H1 (cell line): ENCODE measurements around the gene PHF13. TPM values are rescaled to one million over a fixed set of nuclear protein-coding genes. Genes with fewer than 3 reads are reported as not detected.
A peak's percentile ranks its signal among the peaks of the same experiment; 100 is the strongest.

Experiments used
- CTCF ChIA-PET: fragments of 300-600 bp; sonication (Branson Sonifier 250); formaldehyde crosslinking; loops from one replicate; lab custom pipeline; 2021; ENCODE audit not compliant: partially characterized antibody; lab: Charles Lee
- POLR2A ChIA-PET: fragments of 300-600 bp; sonication (Branson Sonifier 250); formaldehyde crosslinking; loops from one replicate; lab custom pipeline; 2021; ENCODE audit warnings: inconsistent platforms; ENCODE audit not compliant: partially characterized antibody; lab: Charles Lee
- DNase-seq, 2 experiments: peaks; one replicate each; pipeline versions ENCODE4 v3.0.0 to v3.0.0-alpha.2; 2010 to 2022; ENCODE audit warnings: low spot score in 2 of 2, low read depth in 1 of 2, mixed read lengths in 1 of 2
- FAIRE-seq: peaks from 2 replicates; lab custom pipeline; 2011; peaks lifted over from hg19 to GRCh38; lab: Jason Lieb, UNC
- H2AFZ ChIP-seq: 2 replicates; pipeline ENCODE4 v1.8.1; 2012; ENCODE audit warnings: low read length, inconsistent platforms
- H2AK5ac ChIP-seq: 2 replicates; pipeline ENCODE4 v1.6.1; 2013; ENCODE audit warnings: low read depth, low read length
- H2BK120ac ChIP-seq: replicated peaks from 2 replicates; pipeline ENCODE3; 2013; ENCODE audit warnings: low read depth, low read length, inconsistent platforms
- H2BK12ac ChIP-seq: 2 replicates; pipeline ENCODE4 v1.6.1; 2013; ENCODE audit warnings: low read depth, low read length
- H2BK15ac ChIP-seq: 2 replicates; pipeline ENCODE4 v1.6.1; 2013; ENCODE audit warnings: low read length
- H2BK20ac ChIP-seq: 2 replicates; pipeline ENCODE4 v1.6.1; 2013; ENCODE audit warnings: low read length
- H2BK5ac ChIP-seq: 2 replicates; pipeline ENCODE4 v1.6.1; 2013; ENCODE audit warnings: low read depth, low read length
- H3K14ac ChIP-seq: 2 replicates; pipeline ENCODE4 v1.6.1; 2013; ENCODE audit warnings: inconsistent platforms; ENCODE audit not compliant: insufficient read length
- H3K18ac ChIP-seq: 2 replicates; pipeline ENCODE4 v1.6.1; 2013; ENCODE audit warnings: low read length; ENCODE audit errors: extremely low read depth
- H3K23ac ChIP-seq: 2 replicates; pipeline ENCODE4 v1.6.1; 2013; ENCODE audit warnings: inconsistent platforms; ENCODE audit not compliant: insufficient read length
- H3K23me2 ChIP-seq: 2 replicates; pipeline ENCODE4 v1.6.1; 2013; ENCODE audit warnings: low read depth, low read length
- H3K27ac ChIP-seq: 2 replicates; pipeline ENCODE4 v1.6.1; 2011; ENCODE audit warnings: low read depth, low read length, inconsistent platforms
- H3K27me3 ChIP-seq, 4 experiments: replicated peaks in 1 of 4; 1 replicate in 1 of 4; 2 replicates in 3 of 4; pipeline versions ENCODE4 v1.6.1 to v1.8.1; 2011 to 2013; ENCODE audit warnings: low read length in 3 of 4, mild to moderate bottlenecking in 3 of 4, inconsistent platforms in 2 of 4, mixed read lengths in 2 of 4, moderate library complexity in 1 of 4; ENCODE audit not compliant: control insufficient read depth in 3 of 4, insufficient read depth in 3 of 4; ENCODE audit errors: extremely low read depth in 1 of 4
- H3K36me3 ChIP-seq, 4 experiments: 2 replicates each; pipeline versions ENCODE4 v1.6.1 to v1.8.1; 2011 to 2013; ENCODE audit warnings: mild to moderate bottlenecking in 4 of 4, low read length in 3 of 4, moderate library complexity in 2 of 4, control low read depth in 1 of 4, inconsistent platforms in 1 of 4; ENCODE audit not compliant: insufficient read depth in 4 of 4, control insufficient read depth in 2 of 4
- H3K4ac ChIP-seq: replicated peaks from 2 replicates; pipeline ENCODE3; 2013; ENCODE audit warnings: low read length, low read depth, mixed read lengths, inconsistent platforms; ENCODE audit not compliant: insufficient read length
- H3K4me1 ChIP-seq, 4 experiments: replicated peaks in 1 of 4; 1 replicate in 1 of 4; 2 replicates in 3 of 4; pipeline versions ENCODE4 v1.6.1 to v1.8.1; 2011 to 2013; ENCODE audit warnings: low read length in 3 of 4, inconsistent platforms in 2 of 4, mixed read lengths in 1 of 4; ENCODE audit not compliant: insufficient read depth in 4 of 4, control insufficient read depth in 3 of 4
- H3K4me2 ChIP-seq, 2 experiments: 2 replicates each; pipeline versions ENCODE4 v1.6.1 to v1.8.1; 2011 to 2013; ENCODE audit warnings: low read depth in 2 of 2, low read length in 2 of 2, control low read depth in 1 of 2, inconsistent platforms in 1 of 2, mild to moderate bottlenecking in 1 of 2; ENCODE audit not compliant: insufficient read depth in 1 of 2
- H3K4me3 ChIP-seq, 4 experiments: fragments of 200-600, 300-600 bp in 1 of 4; sonication (generic), shearing (Covaris generic), sonication (Bioruptor Twin) in 1 of 4; 2 replicates each; pipeline versions ENCODE4 v1.5.1 to v1.8.1; 2011 to 2016; ENCODE audit warnings: low read length in 4 of 4, low read depth in 3 of 4, control low read depth in 2 of 4, inconsistent platforms in 2 of 4, mild to moderate bottlenecking in 2 of 4, mixed read lengths in 1 of 4, moderate library complexity in 1 of 4; ENCODE audit not compliant: insufficient read depth in 2 of 4; ENCODE audit errors: extremely low read depth in 1 of 4
- H3K56ac ChIP-seq: replicated peaks from 2 replicates; pipeline ENCODE3; 2013; ENCODE audit warnings: low read depth, mild to moderate bottlenecking, mixed read lengths, low read length, inconsistent platforms; ENCODE audit not compliant: insufficient read length
- H3K79me1 ChIP-seq: 2 replicates; pipeline ENCODE4 v1.6.1; 2013; ENCODE audit warnings: low read depth, low read length, control low read depth
- H3K79me2 ChIP-seq, 2 experiments: 2 replicates each; pipeline versions ENCODE4 v1.6.1 to v1.8.1; 2012 to 2013; ENCODE audit warnings: low read length in 2 of 2, mild to moderate bottlenecking in 2 of 2, inconsistent platforms in 1 of 2; ENCODE audit not compliant: insufficient read depth in 2 of 2, control insufficient read depth in 1 of 2
- H3K9ac ChIP-seq, 4 experiments: replicated peaks in 1 of 4; 1 replicate in 1 of 4; 2 replicates in 3 of 4; pipeline versions ENCODE4 v1.6.1 to v1.8.1; 2011 to 2013; ENCODE audit warnings: low read depth in 3 of 4, low read length in 3 of 4, control low read depth in 2 of 4, mild to moderate bottlenecking in 2 of 4, moderate library complexity in 2 of 4, inconsistent platforms in 1 of 4; ENCODE audit errors: extremely low read depth in 1 of 4
- H3K9me3 ChIP-seq, 2 experiments: 2 replicates each; pipeline versions ENCODE4 v1.6.1 to v1.8.1; 2012 to 2013; ENCODE audit warnings: mild to moderate bottlenecking in 2 of 2, moderate library complexity in 2 of 2, control low read depth in 1 of 2, inconsistent platforms in 1 of 2, low read depth in 1 of 2, low read length in 1 of 2, mixed read lengths in 1 of 2; ENCODE audit not compliant: insufficient read depth in 2 of 2
- H4K20me1 ChIP-seq, 2 experiments: replicated peaks in 1 of 2; 2 replicates each; pipeline versions ENCODE3 to v1.8.1; 2011 to 2013; ENCODE audit warnings: inconsistent platforms in 2 of 2, low read length in 2 of 2, mild to moderate bottlenecking in 1 of 2; ENCODE audit not compliant: insufficient read depth in 2 of 2, control insufficient read depth in 1 of 2
- H4K5ac ChIP-seq: 2 replicates; pipeline ENCODE4 v1.6.1; 2013; ENCODE audit warnings: low read length, low read depth, mixed read lengths, inconsistent platforms; ENCODE audit not compliant: insufficient read length
- H4K8ac ChIP-seq: 2 replicates; pipeline ENCODE4 v1.8.0; 2013; ENCODE audit warnings: mild to moderate bottlenecking, moderate library complexity, low read length, inconsistent platforms; ENCODE audit not compliant: insufficient read depth; ENCODE audit errors: extremely low read depth
- H4K91ac ChIP-seq: replicated peaks from 2 replicates; pipeline ENCODE3; 2013; ENCODE audit warnings: low read length, mixed read lengths, inconsistent platforms; ENCODE audit not compliant: insufficient read length
- CHD1 ChIP-seq: IDR thresholded peaks from 2 replicates; pipeline ENCODE4 v1.6.1; 2012; ENCODE audit warnings: low read depth, low read length, improper control_type of control experiment
- EP300 ChIP-seq, 2 experiments: IDR thresholded peaks; 1 replicate in 1 of 2; 2 replicates in 1 of 2; pipeline ENCODE4 v1.6.1; 2011 to 2012; ENCODE audit warnings: low read depth in 2 of 2, low read length in 2 of 2, mild to moderate bottlenecking in 2 of 2, borderline replicate concordance in 1 of 2, inconsistent platforms in 1 of 2, moderate library complexity in 1 of 2
- KDM1A ChIP-seq: fragments of 200-600, 300-600 bp; sonication (generic); IDR thresholded peaks from 2 replicates; pipeline ENCODE4 v1.7.1; 2016; ENCODE audit warnings: mild to moderate bottlenecking, low read length, borderline replicate concordance
- NRF1 ChIP-seq: IDR thresholded peaks from 2 replicates; pipeline ENCODE4 v1.6.1; 2011; ENCODE audit warnings: mild to moderate bottlenecking, low read depth, low read length, improper control_type of control experiment
- PHF8 ChIP-seq: fragments of 200-600 bp; sonication (generic); conservative IDR thresholded peaks from 2 replicates; pipeline ENCODE4 v1.7.1; 2012; ENCODE audit warnings: low read depth, mild to moderate bottlenecking, inconsistent platforms, low read length, moderate library complexity
- RBBP5 ChIP-seq: IDR thresholded peaks from 2 replicates; pipeline ENCODE4 v1.7.1; 2012; ENCODE audit warnings: low read depth, mild to moderate bottlenecking, inconsistent platforms, low read length, moderate library complexity, borderline replicate concordance
- TEAD4 ChIP-seq: IDR thresholded peaks from 2 replicates; pipeline ENCODE4 v1.6.1; 2012; ENCODE audit warnings: low read depth, low read length, inconsistent platforms, mixed read lengths
- WGBS, 2 experiments: shearing (Covaris generic) in 1 of 2; methylation state at CpG; one replicate each; pipeline versions ENCODE4 v1.1.6 to v1.1.7; 2013 to 2015; ENCODE audit warnings: low lambda C conversion rate in 2 of 2, mixed read lengths in 2 of 2, inconsistent platforms in 1 of 2, low coverage in 1 of 2, missing lambda C conversion rate in 1 of 2; ENCODE audit not compliant: insufficient replicate concordance in 2 of 2, insufficient coverage in 1 of 2, insufficient read length in 1 of 2; ENCODE audit errors: extremely low coverage in 1 of 2, missing lambda C conversion rate in 1 of 2; 5-methylcytosine and 5-hydroxymethylcytosine counted together
- polyA plus RNA-seq, 7 experiments: library from polyadenylated mRNA; depleted of rRNA in 3 of 7; stranded (reverse) in 5 of 7; unstranded in 2 of 7; fragments of >200 nt in 5 of 7; fragments of 200-250 nt in 2 of 7; gene quantifications; 1 replicate in 5 of 7; 2 replicates in 1 of 7; 4 replicates in 1 of 7; pipeline versions ENCODE4 v1.2.1 to v1.2.3, GENCODE V29; 2011 to 2013; ENCODE audit warnings: missing spikeins in 2 of 7, mixed read lengths in 2 of 7
- total RNA-seq: library from RNA; stranded (reverse); fragmentation: NEBNext Ultra II Directional; extraction: Animal tissue kit (Norgen Biotek cat#: 25700); gene quantifications from 2 replicates; pipeline ENCODE4 v1.2.1, GENCODE V29; 2021
- TF ChIP-seq, protein P1 (sequence below), 3 experiments: IDR thresholded peaks; 1 replicate in 2 of 3; 2 replicates in 1 of 3; pipeline versions ENCODE4 v1.5.1 to v1.6.1; 2011; ENCODE audit warnings: low read length in 3 of 3, mild to moderate bottlenecking in 3 of 3, inconsistent platforms in 2 of 3, low read depth in 1 of 3, moderate library complexity in 1 of 3; ENCODE audit not compliant: insufficient read depth in 1 of 3; ENCODE audit errors: control extremely low read depth in 1 of 3

Gene PHF13
- total and polyA plus RNA-seq, 2 of the 8 experiments (the other 6 are each of a cell fraction or from before 2014, with no cell fraction given), result 11.7 to 39.6 TPM

DNA sequence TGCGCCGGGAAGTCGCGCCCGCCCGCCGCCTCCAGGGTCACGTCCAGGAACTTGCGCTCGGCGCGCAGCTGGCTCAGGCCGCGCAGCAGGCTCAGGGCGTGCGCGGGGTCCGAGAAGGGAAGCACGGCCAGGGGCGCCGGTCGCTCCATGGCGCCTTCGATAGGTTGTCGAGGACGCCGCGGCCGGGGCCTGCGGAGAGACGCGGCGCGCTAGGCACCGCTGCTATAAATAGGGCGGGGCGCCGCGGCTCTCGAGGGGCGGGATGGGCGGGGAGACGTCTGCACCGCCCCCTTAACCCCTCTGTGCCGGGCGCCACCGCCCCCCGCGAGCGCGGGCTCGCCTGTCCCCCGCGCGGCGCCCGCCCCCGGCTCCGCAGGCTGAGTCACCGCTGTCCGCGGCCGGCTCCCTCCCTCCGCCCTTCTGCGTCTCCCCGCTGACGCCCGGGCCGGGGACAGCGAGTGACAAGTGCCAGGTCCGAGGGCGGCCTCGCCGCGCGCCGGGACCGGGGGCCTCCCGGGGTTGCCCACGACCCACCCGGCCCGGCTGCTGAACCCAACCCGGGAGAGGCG lies 10.8 kb upstream of the PHF13 start, which contains the start of gene KLHL21:
TSS of gene KLHL21 (minus strand) at position 201 of the 569 bp plus-strand sequence. CDS start at position 149, 52 bp downstream.
- WGBS, 2 experiments, result 1% methylated on average over 37 of the region's 84 CpGs; no CpG with 5 or more reads in 1 of the 2 experiments
- TF ChIP-seq TEAD4, result 0 out of 2 replicates have a peak, but pooled peaks have one; percentile 15
- no peak for TF ChIP-seq CHD1
- no peak for TF ChIP-seq EP300 (IDR thresholded peaks at IDR 0.05; ENCODE audit: borderline replicate concordance in 1 of 2, low read depth in 2 of 2, low read length in 2 of 2)
- TF ChIP-seq, protein P1, sequence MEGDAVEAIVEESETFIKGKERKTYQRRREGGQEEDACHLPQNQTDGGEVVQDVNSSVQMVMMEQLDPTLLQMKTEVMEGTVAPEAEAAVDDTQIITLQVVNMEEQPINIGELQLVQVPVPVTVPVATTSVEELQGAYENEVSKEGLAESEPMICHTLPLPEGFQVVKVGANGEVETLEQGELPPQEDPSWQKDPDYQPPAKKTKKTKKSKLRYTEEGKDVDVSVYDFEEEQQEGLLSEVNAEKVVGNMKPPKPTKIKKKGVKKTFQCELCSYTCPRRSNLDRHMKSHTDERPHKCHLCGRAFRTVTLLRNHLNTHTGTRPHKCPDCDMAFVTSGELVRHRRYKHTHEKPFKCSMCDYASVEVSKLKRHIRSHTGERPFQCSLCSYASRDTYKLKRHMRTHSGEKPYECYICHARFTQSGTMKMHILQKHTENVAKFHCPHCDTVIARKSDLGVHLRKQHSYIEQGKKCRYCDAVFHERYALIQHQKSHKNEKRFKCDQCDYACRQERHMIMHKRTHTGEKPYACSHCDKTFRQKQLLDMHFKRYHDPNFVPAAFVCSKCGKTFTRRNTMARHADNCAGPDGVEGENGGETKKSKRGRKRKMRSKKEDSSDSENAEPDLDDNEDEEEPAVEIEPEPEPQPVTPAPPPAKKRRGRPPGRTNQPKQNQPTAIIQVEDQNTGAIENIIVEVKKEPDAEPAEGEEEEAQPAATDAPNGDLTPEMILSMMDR (IDR thresholded peaks at IDR 0.05; ENCODE audit: control extremely low read depth in 1 of 3, insufficient read depth in 1 of 3, low read depth in 1 of 3, low read length in 3 of 3), result peak in 1 of 3 experiments; percentile 0; a peak in 1 of 4 replicates
- TF ChIP-seq KDM1A, result 0 out of 2 replicates have a peak, but pooled peaks have one; percentile 1
- peak; percentile 63; the same call in 1 of the 2 replicates for TF ChIP-seq RBBP5
- TF ChIP-seq NRF1, result no peak
- peak; percentile 72 for TF ChIP-seq PHF8

More for the DNA sequence above, 10.8 kb upstream of the PHF13 start, which contains the start of gene KLHL21:
- no peaks in the 10 kb centered on the region; a peak in 1 of 7 replicates for H3K27me3 ChIP-seq
- peak within 1 kb of the TSS; percentile 91 to 94 for H3K4me2 ChIP-seq
- H3K18ac ChIP-seq, result peak within 1 kb of the TSS; percentile 97
- H3K27ac ChIP-seq, result peak within 1 kb of the TSS; percentile 60
- peaks cover 17 to 26% of the 10 kb centered on the region in 2 experiments for H4K20me1 ChIP-seq
- peak within 1 kb of the TSS; percentile 92; the same call in 1 of the 2 replicates for H2BK15ac ChIP-seq
- H3K56ac ChIP-seq, result peak within 1 kb of the TSS; percentile 82
- peaks cover 2 to 13% (median 9%) of the 10 kb centered on the region in 4 experiments for H3K4me1 ChIP-seq
- peak within 1 kb of the TSS; percentile 75 to 92 (median 86) for H3K4me3 ChIP-seq
- H2AK5ac ChIP-seq, result peak within 1 kb of the TSS; percentile 88; the same call in 1 of the 2 replicates
- peak within 1 kb of the TSS; percentile 77 to 91 (median 82) for H3K9ac ChIP-seq
- peaks cover 22 to 42% of the 10 kb centered on the region in 2 experiments; a peak in 3 of 4 replicates for H3K79me2 ChIP-seq
- FAIRE-seq (no peak), DNase-seq (peak in 1 of 2 experiments; percentile 79)
- H3K23ac ChIP-seq, result no peak within 1 kb of the TSS
- peak within 1 kb of the TSS; percentile 94 for H4K91ac ChIP-seq
- peak within 1 kb of the TSS; percentile 93 for H4K8ac ChIP-seq
- no peak within 1 kb of the TSS for H2BK120ac ChIP-seq
- no peak within 1 kb of the TSS for H2BK20ac ChIP-seq
- no peaks in the 10 kb centered on the region for H3K9me3 ChIP-seq
- H2BK12ac ChIP-seq, result peak within 1 kb of the TSS; percentile 99
- peak within 1 kb of the TSS; percentile 42 for H3K14ac ChIP-seq
- peak within 1 kb of the TSS; percentile 93 for H2BK5ac ChIP-seq
- peak within 1 kb of the TSS; percentile 63 for H4K5ac ChIP-seq
- peaks cover 8 to 11% (median 9%) of the 10 kb centered on the region in 4 experiments; a peak in 7 of 8 replicates for H3K36me3 ChIP-seq
- peak within 1 kb of the TSS; percentile 25; the same call in 1 of the 2 replicates for H2AFZ ChIP-seq
- peak within 1 kb of the TSS; percentile 98 for H3K4ac ChIP-seq
- ChIA-PET POLR2A (interaction anchor here (0.6 to 10.8 kb wide), 24 partner anchors 8 to 815 kb away, joined by 3 to 196 read pairs (median 4); partner anchors contain the start of genes NOL9, PHF13, TAS1R1 and THAP3), CTCF (interaction anchor here (1.2 to 3.3 kb wide), 8 partner anchors 7 to 62 kb away, joined by 3 to 16 read pairs (median 5); partner anchors contain the start of gene TAS1R1)
- H3K79me1 ChIP-seq, result peaks cover 21% of the 10 kb centered on the region
- H3K23me2 ChIP-seq, result peaks cover 18% of the 10 kb centered on the region
